OCI-LY7 (cell line): Measurements from ENCODE around the gene ARL4D. TPM values are rescaled to one million over a fixed set of nuclear protein-coding genes. Genes with fewer than 3 reads are reported as not detected.

Source experiments
- BruUV-seq: library from RNA; stranded (reverse); fragments of 400-500 nt; replicated peaks from 2 replicates; lab custom pipeline; 2021; lab: Mats Ljungman, UMichigan
- CTCF ChIA-PET: fragments of 300-600 bp; sonication (Branson Sonifier 250); formaldehyde crosslinking; loops from one replicate; lab custom pipeline; 2022; ENCODE audit warnings: antibody characterized with exemption; ENCODE audit not compliant: unreplicated experiment; lab: Charles Lee
- POLR2A ChIA-PET: fragments of 300-600 bp; sonication (Branson Sonifier 250); formaldehyde crosslinking; loops from one replicate; lab custom pipeline; 2022; ENCODE audit warnings: antibody characterized with exemption; lab: Charles Lee
- DNase-seq: peaks from one replicate; pipeline ENCODE4 v3.0.0-alpha.2; 2015; ENCODE audit warnings: low spot score
- H2AFZ ChIP-seq: fragments of 200-600 bp; sonication (generic), shearing (Covaris generic); 2 replicates; pipeline ENCODE4 v1.6.1; 2014; ENCODE audit warnings: mild to moderate bottlenecking, antibody characterized with exemption, low read length, moderate library complexity
- H3K27ac ChIP-seq: fragments of 200-600 bp; sonication (generic); 2 replicates; pipeline ENCODE4 v1.5.1; 2014; ENCODE audit warnings: mixed run types, low read depth, mild to moderate bottlenecking, moderate library complexity, low read length, inconsistent platforms; ENCODE audit not compliant: poor library complexity, severe bottlenecking
- H3K36me3 ChIP-seq: fragments of 200-600 bp; sonication (generic); 2 replicates; pipeline ENCODE4 v1.6.1; 2014; ENCODE audit warnings: mild to moderate bottlenecking, antibody characterized with exemption, low read length, moderate library complexity, mixed read lengths; ENCODE audit not compliant: insufficient read depth
- H3K4me1 ChIP-seq: fragments of 200-600 bp; sonication (generic); 2 replicates; pipeline ENCODE4 v1.5.1; 2014; ENCODE audit warnings: mild to moderate bottlenecking, low read length; ENCODE audit not compliant: insufficient read depth, poor library complexity, severe bottlenecking
- H3K4me2 ChIP-seq: fragments of 200-600 bp; sonication (generic); 2 replicates; pipeline ENCODE4 v1.6.1; 2014; ENCODE audit warnings: mild to moderate bottlenecking, low read length
- H3K4me3 ChIP-seq: fragments of 200-600 bp; sonication (generic); 2 replicates; pipeline ENCODE4 v1.5.1; 2014; ENCODE audit warnings: mild to moderate bottlenecking, low read depth, low read length; ENCODE audit not compliant: poor library complexity, severe bottlenecking
- H3K79me2 ChIP-seq: fragments of 200-600 bp; sonication (generic); 2 replicates; pipeline ENCODE4 v1.6.1; 2016; ENCODE audit warnings: low read depth, mild to moderate bottlenecking, low read length, moderate library complexity, mixed read lengths; ENCODE audit not compliant: insufficient read depth
- H3K9me2 ChIP-seq: fragments of 200-600 bp; sonication (generic); 2 replicates; pipeline ENCODE4 v1.6.1; 2016; ENCODE audit warnings: mild to moderate bottlenecking, low read length, mixed read lengths; ENCODE audit not compliant: insufficient read depth
- H3K9me3 ChIP-seq: fragments of 200-600 bp; sonication (generic); 2 replicates; pipeline ENCODE4 v1.6.1; 2014; ENCODE audit warnings: mild to moderate bottlenecking, mixed run types, low read length, mixed read lengths
- H4K20me1 ChIP-seq: fragments of 200-600 bp; sonication (generic); 2 replicates; pipeline ENCODE4 v1.6.1; 2014; ENCODE audit warnings: mild to moderate bottlenecking, antibody characterized with exemption, low read length, moderate library complexity, mixed read lengths; ENCODE audit not compliant: insufficient read depth
- EZH2phosphoT487 ChIP-seq: fragments of 200-600 bp; sonication (generic); IDR thresholded peaks from 2 replicates; pipeline ENCODE4 v1.6.1; 2018; ENCODE audit warnings: low read depth, borderline replicate concordance, mild to moderate bottlenecking, mixed run types, antibody characterized with exemption, low read length, moderate library complexity, mixed read lengths
- intact Hi-C: fragments of 100-400 bp; cut with micrococcal nuclease; formaldehyde crosslinking; loops from one replicate; pipeline ENCODE4 v1.10.0; 2022; ENCODE audit not compliant: unreplicated experiment
- total RNA-seq, 2 experiments: library from RNA; depleted of rRNA in 1 of 2; stranded (reverse); fragments of >200 nt in 1 of 2; shearing (Covaris generic) in 1 of 2; gene quantifications; 2 replicates each; pipeline ENCODE4 v1.2.3, GENCODE V29; 2014 to 2022
- TF ChIP-seq, protein P1 (sequence below): fragments of 200-600 bp; sonication (generic); conservative IDR thresholded peaks from 2 replicates; pipeline ENCODE4 v1.5.1; 2014; ENCODE audit warnings: mild to moderate bottlenecking, antibody characterized with exemption, low read length, moderate library complexity, mixed read lengths

ARL4D gene
- total RNA-seq, 2 experiments from 2014 or later = 0.72 to 1.4 TPM

DNA sequence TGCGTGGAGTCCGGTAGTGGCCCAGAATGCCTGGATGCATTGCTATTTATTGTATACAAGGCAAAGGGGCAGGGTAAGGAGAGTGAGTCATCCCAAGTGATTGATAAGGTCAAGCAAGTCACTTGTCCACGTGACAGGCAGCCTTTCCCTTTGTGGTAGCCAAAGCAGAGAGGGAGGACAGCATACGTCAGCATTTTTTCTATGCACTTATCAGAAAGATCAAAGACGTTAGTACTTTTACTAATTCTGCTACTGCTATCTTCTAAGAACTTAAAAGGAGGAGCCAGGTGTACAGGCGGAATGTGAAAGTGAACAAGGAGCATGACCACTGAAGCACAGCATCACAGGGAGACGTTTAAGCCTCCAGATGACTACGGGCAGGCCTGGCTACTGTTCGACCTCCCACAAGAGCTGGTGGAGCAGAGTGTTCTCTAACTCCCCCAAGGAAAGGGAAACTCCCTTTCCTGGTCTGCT is 47.9 kb upstream of the ARL4D start:
- Histone ChIP-seq H3K79me2 (no peaks in the 10 kb centered on the region), H3K4me3 (no peak overlapping the region), H3K9me2 (no peaks in the 10 kb centered on the region), H3K4me2 (no peak overlapping the region), H2AFZ (no peak overlapping the region), H3K36me3 (peaks cover 31% of the 10 kb centered on the region), H3K27ac (no peak overlapping the region), H4K20me1 (no peaks in the 10 kb centered on the region), H3K4me1 (no peaks in the 10 kb centered on the region), H3K9me3 (peaks cover 23% of the 10 kb centered on the region)
- BruUV-seq = no TSS peak
- DNase-seq = no peak
- TF ChIP-seq, protein P1, sequence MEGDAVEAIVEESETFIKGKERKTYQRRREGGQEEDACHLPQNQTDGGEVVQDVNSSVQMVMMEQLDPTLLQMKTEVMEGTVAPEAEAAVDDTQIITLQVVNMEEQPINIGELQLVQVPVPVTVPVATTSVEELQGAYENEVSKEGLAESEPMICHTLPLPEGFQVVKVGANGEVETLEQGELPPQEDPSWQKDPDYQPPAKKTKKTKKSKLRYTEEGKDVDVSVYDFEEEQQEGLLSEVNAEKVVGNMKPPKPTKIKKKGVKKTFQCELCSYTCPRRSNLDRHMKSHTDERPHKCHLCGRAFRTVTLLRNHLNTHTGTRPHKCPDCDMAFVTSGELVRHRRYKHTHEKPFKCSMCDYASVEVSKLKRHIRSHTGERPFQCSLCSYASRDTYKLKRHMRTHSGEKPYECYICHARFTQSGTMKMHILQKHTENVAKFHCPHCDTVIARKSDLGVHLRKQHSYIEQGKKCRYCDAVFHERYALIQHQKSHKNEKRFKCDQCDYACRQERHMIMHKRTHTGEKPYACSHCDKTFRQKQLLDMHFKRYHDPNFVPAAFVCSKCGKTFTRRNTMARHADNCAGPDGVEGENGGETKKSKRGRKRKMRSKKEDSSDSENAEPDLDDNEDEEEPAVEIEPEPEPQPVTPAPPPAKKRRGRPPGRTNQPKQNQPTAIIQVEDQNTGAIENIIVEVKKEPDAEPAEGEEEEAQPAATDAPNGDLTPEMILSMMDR = no peak
- no peak for TF ChIP-seq EZH2phosphoT487
- CTCF ChIA-PET = no interaction called here
- intact Hi-C loops = no loop called here
- POLR2A ChIA-PET = no interaction called here

DNA sequence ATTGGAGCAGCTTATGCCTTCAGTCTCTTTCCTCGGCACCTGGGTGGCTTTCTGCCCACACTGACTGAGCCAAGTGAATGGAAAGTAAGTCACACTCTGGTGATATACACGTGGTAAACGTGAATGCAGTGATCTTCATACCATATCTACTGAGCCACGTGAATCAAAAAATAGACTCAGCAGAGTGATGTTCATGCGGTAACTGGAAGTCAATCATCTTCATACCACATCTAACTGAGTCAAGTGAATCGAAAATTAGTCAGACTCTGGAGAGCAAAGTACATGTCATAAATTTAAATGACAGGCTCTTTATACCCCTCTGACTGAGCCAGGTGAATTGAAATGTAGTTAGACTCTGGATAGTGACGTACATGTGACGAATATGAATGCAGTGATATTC is 47.1 kb upstream of the ARL4D start:
- Histone ChIP-seq H3K79me2 (no peaks in the 10 kb centered on the region), H3K4me1 (no peaks in the 10 kb centered on the region), H2AFZ (no peak overlapping the region), H3K4me3 (no peak overlapping the region), H3K4me2 (no peak overlapping the region), H3K9me2 (no peaks in the 10 kb centered on the region), H3K9me3 (peaks cover 23% of the 10 kb centered on the region), H3K27ac (no peak overlapping the region), H3K36me3 (peaks cover 31% of the 10 kb centered on the region), H4K20me1 (no peaks in the 10 kb centered on the region)
- intact Hi-C loops = no loop called here
- ChIA-PET POLR2A (no interaction called here), CTCF (no interaction called here)
- TF ChIP-seq EZH2phosphoT487 = no peak
- TF ChIP-seq, protein P1 = no peak
- no peak for DNase-seq
- no TSS peak for BruUV-seq

DNA sequence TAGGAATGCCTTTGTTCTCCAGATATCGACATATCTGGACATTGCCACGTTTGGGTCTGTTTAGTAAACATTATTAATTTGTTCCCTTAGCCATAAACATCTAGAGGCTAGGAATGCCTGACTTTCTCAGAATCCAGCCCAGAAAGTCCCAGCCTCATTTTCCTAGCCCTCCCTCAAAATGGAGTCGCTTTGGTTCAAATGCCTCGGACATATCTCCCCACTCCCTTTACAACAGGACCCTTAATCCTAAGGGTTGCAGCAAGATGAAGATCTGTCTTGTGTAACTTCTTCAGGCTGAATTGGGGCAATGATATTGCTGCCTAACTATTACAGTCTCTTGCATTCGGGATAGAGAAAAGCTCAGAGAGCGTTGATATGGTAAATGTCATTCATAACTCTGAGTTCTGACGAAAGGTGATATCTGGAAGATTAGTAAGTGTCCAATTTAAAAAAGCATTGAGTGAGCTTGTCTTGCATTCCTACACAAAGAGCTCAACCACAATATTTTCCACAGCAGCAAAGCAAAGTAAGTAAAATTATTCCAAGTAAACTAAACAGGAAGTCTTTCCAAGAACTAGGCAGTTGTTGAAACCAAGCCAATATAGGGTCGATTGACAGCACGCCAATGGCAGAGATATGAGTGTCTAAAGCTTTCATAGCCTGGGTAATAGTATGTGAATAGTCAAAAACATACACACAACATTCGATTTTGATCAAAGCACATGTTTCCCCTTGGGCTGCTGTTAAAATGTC is 46.0 kb upstream of the ARL4D start:
- no peaks in the 10 kb centered on the region for H3K9me2 ChIP-seq
- H3K79me2 ChIP-seq = no peaks in the 10 kb centered on the region
- no peak for DNase-seq
- TF ChIP-seq EZH2phosphoT487 = no peak
- no peaks in the 10 kb centered on the region for H4K20me1 ChIP-seq
- H3K4me2 ChIP-seq = no peak overlapping the region
- H3K9me3 ChIP-seq = peaks cover 14% of the 10 kb centered on the region
- POLR2A ChIA-PET = interaction anchor here (0.7 kb wide), 1 partner anchor 16 kb away, joined by 3 read pairs; no protein-coding TSS in a partner anchor
- no peaks in the 10 kb centered on the region for H3K4me1 ChIP-seq
- no peak overlapping the region for H3K4me3 ChIP-seq
- no peak overlapping the region for H3K27ac ChIP-seq
- BruUV-seq = no TSS peak
- H3K36me3 ChIP-seq = peaks cover 24% of the 10 kb centered on the region
- intact Hi-C loops = no loop called here
- H2AFZ ChIP-seq = no peak overlapping the region
- CTCF ChIA-PET = no interaction called here
